HG03108 (cell line): Measurements from ENCODE around the gene SNCAIP.
"Not testable (repeated sequence)": the region's sequence is repeated elsewhere in the genome, so short reads cannot be mapped to it uniquely, and the experiment has no call there.

Experiments used
- ATAC-seq: cut with Tn5 transposase; IDR thresholded peaks from one replicate; pipeline ENCODE4 v1.9.1; 2021; ENCODE audit warnings: moderate library complexity; ENCODE audit not compliant: unreplicated experiment

The SNCAIP gene

GRCh38 chr5:122314036-122314435 lies 2.0 kb downstream of the SNCAIP start:
- no peak for ATAC-seq

GRCh38 chr5:122315521-122315920 lies 3.5 kb downstream of the SNCAIP start:
- no peak for ATAC-seq

GRCh38 chr5:122316656-122317055 lies 4.6 kb downstream of the SNCAIP start:
- ATAC-seq = no peak

- no peak for ATAC-seq
Measured at GRCh38 chr5:122319897-122320296, 7.9 kb downstream of the SNCAIP start.

GRCh38 chr5:122321921-122322320 lies 9.9 kb downstream of the SNCAIP start:
- ATAC-seq = no peak

- no peak for ATAC-seq
Measured at GRCh38 chr5:122322801-122323548, 10.9 kb downstream of the SNCAIP start.

- no peak for ATAC-seq
Measured at GRCh38 chr5:122323738-122324137, 11.7 kb downstream of the SNCAIP start.

GRCh38 chr5:122327110-122327509 lies 15.1 kb downstream of the SNCAIP start:
- no peak for ATAC-seq

GRCh38 chr5:122330881-122331280 lies 18.8 kb downstream of the SNCAIP start:
- no peak for ATAC-seq

- ATAC-seq = no peak
Measured at GRCh38 chr5:122332599-122333555, 20.8 kb downstream of the SNCAIP start.

GRCh38 chr5:122333564-122333963 lies 21.5 kb downstream of the SNCAIP start:
- no peak for ATAC-seq

GRCh38 chr5:122339591-122339990 lies 27.6 kb downstream of the SNCAIP start:
- no peak for ATAC-seq

GRCh38 chr5:122341087-122341486 lies 29.1 kb downstream of the SNCAIP start:
- ATAC-seq = no peak

- no peak for ATAC-seq
Measured at GRCh38 chr5:122342256-122342655, 30.2 kb downstream of the SNCAIP start.

GRCh38 chr5:122346897-122347581 lies 35.0 kb downstream of the SNCAIP start:
- no peak for ATAC-seq

GRCh38 chr5:122350496-122350895 lies 38.5 kb downstream of the SNCAIP start:
- no peak for ATAC-seq

- ATAC-seq = no peak
Measured at GRCh38 chr5:122351416-122352157, 39.5 kb downstream of the SNCAIP start.

- ATAC-seq = no peak
Measured at GRCh38 chr5:122352331-122352730, 40.3 kb downstream of the SNCAIP start.

GRCh38 chr5:122353361-122353760 lies 41.3 kb downstream of the SNCAIP start:
- ATAC-seq = not testable (repeated sequence)

- ATAC-seq = no peak
Measured at GRCh38 chr5:122354293-122354692, 42.3 kb downstream of the SNCAIP start.

GRCh38 chr5:122355324-122355723 lies 43.3 kb downstream of the SNCAIP start:
- ATAC-seq = no peak
